Neural progenitor cell (in vitro differentiated cells): ENCODE data around the gene NMUR1. TPM values are rescaled to one million over a fixed set of nuclear protein-coding genes. Genes with fewer than 3 reads are reported as not detected.

ENCODE experiments used
- DNase-seq: peaks from one replicate; pipeline ENCODE4 v3.0.0-alpha.2; 2016; ENCODE audit warnings: low spot score
- H2AFZ ChIP-seq: fragments of 200-600 bp; sonication (generic); replicated peaks from 2 replicates; pipeline ENCODE4 v1.6.1; 2016; ENCODE audit warnings: antibody characterized with exemption
- H3F3A ChIP-seq: fragments of 200-600 bp; sonication (generic); 2 replicates; pipeline ENCODE4 v1.6.1; 2016; ENCODE audit warnings: antibody characterized with exemption, low read depth
- H3K27ac ChIP-seq: fragments of 200-600 bp; sonication (generic); 2 replicates; pipeline ENCODE4 v1.5.1; 2016; ENCODE audit warnings: mild to moderate bottlenecking
- H3K27me3 ChIP-seq: fragments of 200-600 bp; sonication (generic); 2 replicates; pipeline ENCODE4 v1.6.1; 2016; ENCODE audit warnings: mild to moderate bottlenecking, moderate library complexity
- H3K36me3 ChIP-seq: fragments of 200-600 bp; sonication (generic); 2 replicates; pipeline ENCODE4 v1.5.1; 2016
- H3K4me1 ChIP-seq: fragments of 200-600 bp; sonication (generic); 2 replicates; pipeline ENCODE4 v1.6.1; 2016; ENCODE audit warnings: mixed run types
- H3K4me2 ChIP-seq: fragments of 200-600 bp; sonication (generic); 2 replicates; pipeline ENCODE4 v1.6.1; 2016
- H3K4me3 ChIP-seq: fragments of 200-600 bp; sonication (generic); 2 replicates; pipeline ENCODE4 v1.5.1; 2016
- H3K79me2 ChIP-seq: fragments of 200-600 bp; sonication (generic); 2 replicates; pipeline ENCODE4 v1.6.1; 2016; ENCODE audit warnings: low read depth
- H3K9ac ChIP-seq: fragments of 200-600 bp; sonication (generic); 2 replicates; pipeline ENCODE4 v1.6.1; 2016
- H3K9me3 ChIP-seq: fragments of 200-600 bp; sonication (generic); 2 replicates; pipeline ENCODE4 v1.5.1; 2016; ENCODE audit warnings: low read depth
- H4K20me1 ChIP-seq: fragments of 200-600 bp; sonication (generic); 2 replicates; pipeline ENCODE4 v1.6.1; 2016; ENCODE audit warnings: low read depth
- H3K27ac Mint-ChIP-seq: 3 replicates; pipeline ENCODE4 v1.8.0; 2021; ENCODE audit warnings: mixed read lengths
- H3K27me3 Mint-ChIP-seq: 2 replicates; pipeline ENCODE4 v1.8.0; 2022; ENCODE audit warnings: low read depth, mild to moderate bottlenecking, inconsistent platforms, moderate library complexity, mixed read lengths; ENCODE audit not compliant: insufficient read depth
- H3K36me3 Mint-ChIP-seq: 3 replicates; pipeline ENCODE4 v1.8.0; 2021; ENCODE audit warnings: mixed read lengths
- H3K4me1 Mint-ChIP-seq: 3 replicates; pipeline ENCODE4 v1.8.0; 2021; ENCODE audit warnings: mixed read lengths
- H3K4me3 Mint-ChIP-seq: 3 replicates; pipeline ENCODE4 v1.8.0; 2021; ENCODE audit warnings: mild to moderate bottlenecking, moderate library complexity, mixed read lengths
- H3K9me3 Mint-ChIP-seq: 3 replicates; pipeline ENCODE4 v1.8.0; 2020; ENCODE audit warnings: mixed read lengths
- EZH2 ChIP-seq: fragments of 200-600 bp; sonication (generic); IDR thresholded peaks from 2 replicates; pipeline ENCODE4 v1.6.1; 2017; ENCODE audit warnings: antibody characterized with exemption, mild to moderate bottlenecking, moderate library complexity
- EZH2phosphoT487 ChIP-seq: fragments of 200-600 bp; sonication (generic); IDR thresholded peaks from 2 replicates; pipeline ENCODE4 v1.6.1; 2017; ENCODE audit warnings: antibody characterized with exemption
- total RNA-seq: library from RNA; depleted of rRNA; stranded (reverse); fragments of >200 nt; gene quantifications from 2 replicates; pipeline ENCODE4 v1.2.3, GENCODE V29; 2015; ENCODE audit warnings: low replicate concordance
- TF ChIP-seq, protein P1 (sequence below): fragments of 200-600 bp; sonication (generic); IDR thresholded peaks from 2 replicates; pipeline ENCODE4 v1.5.1; 2017; ENCODE audit warnings: antibody characterized with exemption, mild to moderate bottlenecking

NMUR1 gene
- total RNA-seq, 1 donor from 2014 or later: 0.52 TPM

DNA sequence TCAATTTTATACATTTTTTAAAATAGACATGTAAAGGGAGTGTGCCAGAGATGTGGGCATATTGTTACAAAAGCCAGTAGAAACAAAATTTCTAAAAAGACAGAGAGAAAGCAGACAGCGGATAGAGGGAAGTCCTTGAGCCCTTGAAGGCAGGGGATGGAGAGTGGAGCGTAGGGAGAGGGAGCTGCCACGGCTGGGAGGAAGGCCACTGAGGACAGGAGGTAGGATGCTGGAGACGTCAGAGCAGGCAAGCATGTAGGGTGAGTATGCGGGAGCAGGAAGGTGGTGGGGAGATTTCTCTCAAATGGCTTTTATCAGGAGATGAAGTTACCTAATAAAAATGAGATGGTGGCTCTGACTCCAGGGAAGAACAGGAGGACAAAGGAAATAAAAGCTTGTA lies 41.9 kb downstream of the NMUR1 start:
- H3K36me3 ChIP-seq: no peaks in the 10 kb centered on the region
- no peak overlapping the region for H3K4me2 ChIP-seq
- Mint-ChIP-seq H3K27me3 (peaks cover 7% of the 10 kb centered on the region), H3K9me3 (peaks cover 17% of the 10 kb centered on the region), H3K4me1 (no peaks in the 10 kb centered on the region), H3K27ac (no peak overlapping the region), H3K4me3 (no peak overlapping the region), H3K36me3 (peaks cover 5% of the 10 kb centered on the region)
- H3K9ac ChIP-seq: no peak overlapping the region
- no peaks in the 10 kb centered on the region for H3K9me3 ChIP-seq
- no peaks in the 10 kb centered on the region for H3K4me1 ChIP-seq
- no peaks in the 10 kb centered on the region for H3K79me2 ChIP-seq
- TF ChIP-seq EZH2phosphoT487: no peak
- H3K27me3 ChIP-seq: no peaks in the 10 kb centered on the region
- no peak overlapping the region for H3K27ac ChIP-seq
- H4K20me1 ChIP-seq: no peaks in the 10 kb centered on the region
- no peaks in the 10 kb centered on the region for H3F3A ChIP-seq
- H3K4me3 ChIP-seq: no peak overlapping the region
- DNase-seq: no peak
- H2AFZ ChIP-seq: no peak overlapping the region

DNA sequence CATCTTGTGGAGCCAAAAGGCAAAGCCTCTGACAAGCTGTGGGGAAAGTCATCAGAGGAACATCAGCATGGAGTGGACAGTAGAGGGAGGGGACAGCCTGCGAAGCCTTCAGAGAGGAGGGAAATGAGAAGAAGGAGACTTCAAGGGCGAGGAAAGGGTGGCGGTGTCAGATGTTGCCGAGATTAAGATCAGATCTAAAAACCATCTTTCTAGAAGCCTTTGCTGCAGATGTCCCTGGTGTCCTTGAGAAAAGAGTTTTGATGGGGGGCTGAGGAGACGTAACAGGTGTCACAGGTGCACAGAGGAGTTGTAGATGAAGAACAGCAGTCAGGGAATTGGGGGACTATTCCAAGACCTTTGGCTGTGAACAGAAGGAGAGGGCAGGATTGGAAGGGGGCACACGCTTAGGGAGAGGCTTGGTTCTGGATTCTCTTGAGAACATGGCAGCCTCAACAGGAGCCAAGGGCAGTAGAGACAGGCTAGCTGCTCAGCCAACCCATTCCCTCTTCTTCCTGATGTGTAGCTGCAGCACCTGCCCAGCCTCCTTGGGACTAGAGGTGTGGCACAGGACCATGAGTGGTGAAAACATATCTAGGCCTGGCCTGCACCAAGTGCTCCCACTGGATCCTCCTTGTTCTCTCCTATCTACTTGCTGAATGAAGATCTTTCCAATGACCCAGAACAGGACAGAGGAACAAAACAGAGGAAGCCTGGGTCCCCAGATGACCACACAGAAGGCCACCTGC lies 43.2 kb downstream of the NMUR1 start:
- Histone ChIP-seq H3K4me1 (no peaks in the 10 kb centered on the region), H3K27ac (no peak overlapping the region), H4K20me1 (no peaks in the 10 kb centered on the region), H3K79me2 (no peaks in the 10 kb centered on the region), H3K36me3 (no peaks in the 10 kb centered on the region), H3K27me3 (no peaks in the 10 kb centered on the region), H3K4me2 (no peak overlapping the region), H2AFZ (no peak overlapping the region), H3K4me3 (no peak overlapping the region), H3K9me3 (no peaks in the 10 kb centered on the region), H3K9ac (no peak overlapping the region), H3F3A (no peaks in the 10 kb centered on the region)
- TF ChIP-seq, protein P1, sequence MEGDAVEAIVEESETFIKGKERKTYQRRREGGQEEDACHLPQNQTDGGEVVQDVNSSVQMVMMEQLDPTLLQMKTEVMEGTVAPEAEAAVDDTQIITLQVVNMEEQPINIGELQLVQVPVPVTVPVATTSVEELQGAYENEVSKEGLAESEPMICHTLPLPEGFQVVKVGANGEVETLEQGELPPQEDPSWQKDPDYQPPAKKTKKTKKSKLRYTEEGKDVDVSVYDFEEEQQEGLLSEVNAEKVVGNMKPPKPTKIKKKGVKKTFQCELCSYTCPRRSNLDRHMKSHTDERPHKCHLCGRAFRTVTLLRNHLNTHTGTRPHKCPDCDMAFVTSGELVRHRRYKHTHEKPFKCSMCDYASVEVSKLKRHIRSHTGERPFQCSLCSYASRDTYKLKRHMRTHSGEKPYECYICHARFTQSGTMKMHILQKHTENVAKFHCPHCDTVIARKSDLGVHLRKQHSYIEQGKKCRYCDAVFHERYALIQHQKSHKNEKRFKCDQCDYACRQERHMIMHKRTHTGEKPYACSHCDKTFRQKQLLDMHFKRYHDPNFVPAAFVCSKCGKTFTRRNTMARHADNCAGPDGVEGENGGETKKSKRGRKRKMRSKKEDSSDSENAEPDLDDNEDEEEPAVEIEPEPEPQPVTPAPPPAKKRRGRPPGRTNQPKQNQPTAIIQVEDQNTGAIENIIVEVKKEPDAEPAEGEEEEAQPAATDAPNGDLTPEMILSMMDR: no peak
- TF ChIP-seq EZH2 (no peak), EZH2phosphoT487 (no peak)
- H3K9me3 Mint-ChIP-seq: peaks cover 17% of the 10 kb centered on the region
- peaks cover 5% of the 10 kb centered on the region for H3K36me3 Mint-ChIP-seq
- H3K27me3 Mint-ChIP-seq: peaks cover 7% of the 10 kb centered on the region
- H3K4me3 Mint-ChIP-seq: no peak overlapping the region
- H3K27ac Mint-ChIP-seq: no peak overlapping the region
- DNase-seq: no peak
- no peaks in the 10 kb centered on the region for H3K4me1 Mint-ChIP-seq

DNA sequence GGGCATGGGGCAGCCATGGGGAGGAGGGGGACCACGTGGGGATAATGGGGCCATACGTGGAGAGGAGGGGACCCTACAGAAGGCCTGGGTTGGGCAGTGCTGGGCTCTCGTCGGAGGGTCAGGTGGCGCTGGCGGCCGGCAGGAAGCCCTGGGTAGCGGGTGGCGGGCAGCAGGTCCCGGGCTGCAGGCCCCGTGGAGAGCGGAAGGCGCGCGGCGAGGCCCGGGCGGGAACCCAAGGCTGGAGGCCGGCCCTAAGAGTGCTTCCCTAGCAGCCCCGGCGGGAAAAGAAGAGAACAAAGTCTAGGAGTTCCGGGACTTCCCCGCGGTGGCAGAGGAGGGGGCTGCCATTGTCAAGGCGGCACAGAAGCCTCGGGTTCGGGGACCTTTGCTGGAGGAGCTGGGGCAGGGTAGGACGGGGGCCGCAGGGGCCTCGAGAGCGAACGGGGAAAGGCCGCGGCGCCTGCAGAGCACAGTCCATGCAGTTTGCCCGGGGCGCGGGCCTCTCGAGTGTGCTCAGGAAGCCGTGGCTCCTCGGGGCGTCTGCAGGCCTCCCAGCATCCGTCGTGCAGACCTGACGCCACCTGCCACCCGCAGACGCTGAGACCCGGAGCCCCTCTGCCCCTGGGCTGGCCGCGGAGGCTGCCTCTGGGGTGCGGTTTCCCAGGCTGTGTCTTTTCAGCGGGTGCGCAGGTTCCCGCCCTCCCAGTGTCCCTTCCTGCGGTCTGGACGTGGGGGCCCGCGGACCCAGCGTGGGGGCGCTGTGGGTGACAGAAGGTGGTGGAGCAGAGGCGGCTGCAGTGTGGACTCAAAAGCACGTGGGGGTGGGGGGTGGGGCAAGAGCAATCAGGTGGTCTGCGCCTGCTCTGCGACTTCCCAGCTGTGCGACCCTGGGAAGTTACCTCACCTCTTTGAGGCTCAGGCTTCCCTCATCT lies 46.6 kb downstream of the NMUR1 start:
- DNase-seq: no peak
- no peak overlapping the region for H3K4me3 ChIP-seq

More for the DNA sequence above, 46.6 kb downstream of the NMUR1 start:
- peaks cover 9% of the 10 kb centered on the region for H3K4me1 Mint-ChIP-seq
- peaks cover 5% of the 10 kb centered on the region for H3K9me3 Mint-ChIP-seq
- Histone ChIP-seq H3K36me3 (no peaks in the 10 kb centered on the region), H3K79me2 (no peaks in the 10 kb centered on the region), H4K20me1 (no peaks in the 10 kb centered on the region), H3K9me3 (no peaks in the 10 kb centered on the region), H2AFZ (no peak overlapping the region), H3F3A (no peaks in the 10 kb centered on the region), H3K27me3 (no peaks in the 10 kb centered on the region), H3K4me1 (no peaks in the 10 kb centered on the region), H3K27ac (no peak overlapping the region), H3K4me2 (no peak overlapping the region), H3K9ac (no peak overlapping the region)
- H3K36me3 Mint-ChIP-seq: no peaks in the 10 kb centered on the region
- peaks cover 4% of the 10 kb centered on the region for H3K27me3 Mint-ChIP-seq
- no peak overlapping the region for H3K4me3 Mint-ChIP-seq
- TF ChIP-seq, protein P1: no peak
- TF ChIP-seq EZH2 (no peak), EZH2phosphoT487 (no peak)
- peak overlapping the region; percentile 66 for H3K27ac Mint-ChIP-seq
